Stomach smooth muscle (tissue), 2 donors: ENCODE data around the gene ABCC6.
A peak's percentile ranks its signal among the peaks of the same experiment; 100 is the strongest.
"Not testable (repeated sequence)": the region's sequence is repeated elsewhere in the genome, so short reads cannot be mapped to it uniquely, and the experiment has no call there.

Experiments
- H3K27ac ChIP-seq: one replicate; pipeline ENCODE4 v1.7.0; 2013; ENCODE audit warnings: mild to moderate bottlenecking, low read length, inconsistent platforms
- H3K27me3 ChIP-seq, 2 donors: one replicate each; pipeline ENCODE4 v1.7.0; 2013; ENCODE audit warnings: low read length in 2 of 2; ENCODE audit not compliant: insufficient read depth in 2 of 2, control insufficient read depth in 1 of 2
- H3K36me3 ChIP-seq, 2 donors: one replicate each; pipeline ENCODE4 v1.7.0; 2013; ENCODE audit warnings: low read length in 2 of 2; ENCODE audit not compliant: control insufficient read depth in 2 of 2, insufficient read depth in 2 of 2
- H3K4me1 ChIP-seq: one replicate; pipeline ENCODE4 v1.7.0; 2013; ENCODE audit warnings: low read length; ENCODE audit not compliant: control insufficient read depth, insufficient read depth
- H3K4me3 ChIP-seq, 2 donors: one replicate each; pipeline ENCODE4 v1.7.0; 2013; ENCODE audit warnings: low read length in 2 of 2
- H3K9ac ChIP-seq, 2 donors: one replicate each; pipeline ENCODE4 v1.7.0; 2013; ENCODE audit warnings: low read length in 2 of 2, mild to moderate bottlenecking in 1 of 2
- H3K9me3 ChIP-seq, 2 donors: one replicate each; pipeline ENCODE4 v1.7.0; 2013; ENCODE audit warnings: low read length in 2 of 2; ENCODE audit not compliant: control insufficient read depth in 2 of 2
- donor health status: healthy.
- donor health status: Pancreatic carcinoma.

The ABCC6 gene

GRCh38 chr16:16150117-16150877 lies 73.0 kb downstream of the ABCC6 start:
- H3K9ac ChIP-seq, result peak overlapping the region; percentile 33 to 64
- H3K4me3 ChIP-seq, result peak overlapping the region; percentile 47 to 57
- H3K27me3 ChIP-seq, result no peaks in the 10 kb centered on the region
- peaks cover 2 to 3% of the 10 kb centered on the region in 2 donors for H3K36me3 ChIP-seq
- no peaks in the 10 kb centered on the region for H3K9me3 ChIP-seq
- H3K27ac ChIP-seq, result peak overlapping the region; percentile 95
- peaks cover 53% of the 10 kb centered on the region for H3K4me1 ChIP-seq

- peak overlapping the region; percentile 95 for H3K27ac ChIP-seq
- peak overlapping the region in 1 of 2 donors; percentile 57 for H3K4me3 ChIP-seq
These were observed 73.6 kb downstream of the ABCC6 start for GRCh38 chr16:16149710-16150116.

GRCh38 chr16:16148755-16149154 lies 74.5 kb downstream of the ABCC6 start:
- H3K4me3 ChIP-seq, result no peak overlapping the region
- no peaks in the 10 kb centered on the region for H3K9me3 ChIP-seq
- peaks cover 7 to 11% of the 10 kb centered on the region in 2 donors for H3K36me3 ChIP-seq
- no peak overlapping the region for H3K9ac ChIP-seq
- peak overlapping the region; percentile 95 for H3K27ac ChIP-seq
- H3K4me1 ChIP-seq, result peaks cover 53% of the 10 kb centered on the region
- no peaks in the 10 kb centered on the region for H3K27me3 ChIP-seq

More at GRCh38 chr16:16149710-16150116, 73.6 kb downstream of the ABCC6 start:
- no peaks in the 10 kb centered on the region for H3K9me3 ChIP-seq
- H3K9ac ChIP-seq, result peak overlapping the region; percentile 18 to 64
- H3K4me1 ChIP-seq, result peaks cover 53% of the 10 kb centered on the region
- H3K27me3 ChIP-seq, result no peaks in the 10 kb centered on the region
- peaks cover 3 to 4% of the 10 kb centered on the region in 2 donors for H3K36me3 ChIP-seq

- H3K36me3 ChIP-seq, result peaks cover 7 to 13% of the 10 kb centered on the region in 2 donors
- not testable (repeated sequence) for H3K9me3 ChIP-seq, H3K27me3 ChIP-seq, H3K9ac ChIP-seq, H3K27ac ChIP-seq, H3K4me3 ChIP-seq
- peaks cover 53% of the 10 kb centered on the region for H3K4me1 ChIP-seq
These were observed 75.2 kb downstream of the ABCC6 start for GRCh38 chr16:16148000-16148599.

GRCh38 chr16:16147316-16147999 lies 75.8 kb downstream of the ABCC6 start:
- H3K36me3 ChIP-seq, result peaks cover 7 to 13% of the 10 kb centered on the region in 2 donors
- no peaks in the 10 kb centered on the region for H3K9me3 ChIP-seq
- H3K9ac ChIP-seq, result no peak overlapping the region
- H3K27me3 ChIP-seq, result no peaks in the 10 kb centered on the region
- no peak overlapping the region for H3K4me3 ChIP-seq
- peaks cover 53% of the 10 kb centered on the region for H3K4me1 ChIP-seq
- peak overlapping the region; percentile 24 for H3K27ac ChIP-seq

- peaks cover 52% of the 10 kb centered on the region for H3K4me1 ChIP-seq
- H3K36me3 ChIP-seq, result peaks cover 11 to 14% of the 10 kb centered on the region in 2 donors
These were observed 76.6 kb downstream of the ABCC6 start for GRCh38 chr16:16146380-16147315.

GRCh38 chr16:16145286-16145685 lies 78.0 kb downstream of the ABCC6 start:
- Histone ChIP-seq H3K4me1 (peaks cover 41% of the 10 kb centered on the region), H3K36me3 (peaks cover 21 to 22% of the 10 kb centered on the region in 2 donors), H3K27me3 (no peaks in the 10 kb centered on the region), H3K4me3 (no peak overlapping the region), H3K9me3 (no peaks in the 10 kb centered on the region), H3K9ac (no peak overlapping the region), H3K27ac (no peak overlapping the region)

More at GRCh38 chr16:16146380-16147315, 76.6 kb downstream of the ABCC6 start:
- Histone ChIP-seq H3K27me3 (no peaks in the 10 kb centered on the region), H3K4me3 (no peak overlapping the region), H3K27ac (peak overlapping the region; percentile 31), H3K9me3 (no peaks in the 10 kb centered on the region), H3K9ac (no peak overlapping the region)

GRCh38 chr16:16144416-16144815 lies 78.9 kb downstream of the ABCC6 start:
- Histone ChIP-seq H3K27ac (no peak overlapping the region), H3K36me3 (peaks cover 27 to 29% of the 10 kb centered on the region in 2 donors), H3K9ac (no peak overlapping the region), H3K27me3 (no peaks in the 10 kb centered on the region), H3K9me3 (no peaks in the 10 kb centered on the region), H3K4me3 (no peak overlapping the region), H3K4me1 (peaks cover 32% of the 10 kb centered on the region)

- H3K36me3 ChIP-seq, result peaks cover 29 to 32% of the 10 kb centered on the region in 2 donors
- no peak overlapping the region for H3K4me3 ChIP-seq
- H3K9me3 ChIP-seq, result no peaks in the 10 kb centered on the region
- H3K4me1 ChIP-seq, result peaks cover 27% of the 10 kb centered on the region
- H3K9ac ChIP-seq, result no peak overlapping the region
- no peaks in the 10 kb centered on the region for H3K27me3 ChIP-seq
- H3K27ac ChIP-seq, result no peak overlapping the region
These were observed 79.4 kb downstream of the ABCC6 start for GRCh38 chr16:16143931-16144330.
